Measurements from ENCODE around the gene ZNF516. TPM values are rescaled to one million over a fixed set of nuclear protein-coding genes. Genes with fewer than 3 reads are reported as not detected.
A peak's percentile ranks its signal among the peaks of the same experiment; 100 is the strongest.
"Not testable (repeated sequence)": the region's sequence is repeated elsewhere in the genome, so short reads cannot be mapped to it uniquely, and the experiment has no call there.

Gene ZNF516
- 19.4 and 21.7 TPM in 2 replicates for total RNA-seq

GRCh38 chr18:76495006-76495370 is at the start of gene ZNF516:
Gene ZNF516, minus strand, starts transcription at chr18:76495242. Its CDS starts 52,188 bp downstream, at chr18:76443054.
- ChIA-PET CTCF (no interaction called here), POLR2A (interaction anchor here (1.1 kb wide), 1 partner anchor 87 kb away, joined by 3 read pairs; no protein-coding TSS in a partner anchor)
- Mint-ChIP-seq H3K4me1 (peaks cover 50% of the 10 kb centered on the region), H3K27me3 (peaks cover 13% of the 10 kb centered on the region), H3K4me3 (peak within 1 kb of the TSS; percentile 91), H3K9me3 (peaks cover 4% of the 10 kb centered on the region), H3K36me3 (ENCODE audit: low read depth) (peaks cover 17% of the 10 kb centered on the region), H3K27ac (peak within 1 kb of the TSS; percentile 88)
- TF ChIP-seq CTCF (IDR thresholded peaks at IDR 0.05): no peak
- DNase-seq (peak; percentile 32), ATAC-seq (ENCODE audit: low read depth) (no peak)
- intact Hi-C loops (cut with micrococcal nuclease): no loop called here

DNA sequence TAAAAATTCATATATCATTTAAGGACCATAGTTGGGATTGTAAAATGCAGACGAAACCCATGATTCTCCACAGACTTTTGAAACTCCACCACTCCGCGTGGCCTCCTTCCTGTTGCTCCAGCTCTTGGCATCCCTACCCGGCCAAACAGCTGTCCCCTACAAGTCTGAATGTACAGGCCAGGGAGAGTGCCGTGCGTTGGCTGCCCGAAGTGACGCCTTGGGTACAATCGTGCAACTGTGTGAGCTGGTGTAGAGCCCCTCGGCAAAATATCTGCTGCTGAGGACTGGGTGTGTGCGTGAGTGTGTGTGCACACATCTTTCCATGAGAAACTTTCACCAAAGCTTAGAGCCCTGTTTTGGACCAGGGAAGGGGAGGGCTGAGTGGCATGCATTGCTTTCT is 43.8 kb upstream of the ZNF516 start:
- CTCF ChIA-PET: no interaction called here
- intact Hi-C loops (cut with micrococcal nuclease): no loop called here
- Mint-ChIP-seq H3K27ac (no peak overlapping the region), H3K4me1 (no peaks in the 10 kb centered on the region), H3K27me3 (peaks cover 20% of the 10 kb centered on the region), H3K4me3 (no peak overlapping the region), H3K36me3 (ENCODE audit: low read depth) (no peaks in the 10 kb centered on the region), H3K9me3 (no peaks in the 10 kb centered on the region)
- DNase-seq (no peak), ATAC-seq (ENCODE audit: low read depth) (no peak)
- TF ChIP-seq CTCF (IDR thresholded peaks at IDR 0.05): no peak
- POLR2A ChIA-PET: no interaction called here

DNA sequence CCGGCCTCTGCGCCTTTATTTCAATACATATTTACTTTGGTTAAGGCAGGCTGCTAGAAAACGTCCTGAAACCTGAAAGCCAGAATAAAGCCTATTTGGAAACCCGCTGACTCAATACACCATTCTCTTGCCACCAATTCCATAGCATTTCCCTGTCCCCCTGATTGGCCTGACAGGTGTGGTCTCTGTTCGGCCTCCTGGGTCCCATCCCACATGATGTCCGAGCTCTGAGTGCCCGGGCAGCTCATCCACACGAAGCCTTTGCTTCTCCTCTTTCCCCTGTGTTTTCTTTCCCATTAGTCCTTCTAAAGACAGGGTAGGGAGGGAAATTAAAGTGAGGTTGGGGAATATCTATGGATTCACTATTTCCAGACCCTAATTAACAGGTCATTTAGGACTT is 42.6 kb upstream of the ZNF516 start:
- Mint-ChIP-seq H3K9me3 (no peaks in the 10 kb centered on the region), H3K4me1 (no peaks in the 10 kb centered on the region), H3K4me3 (no peak overlapping the region), H3K27ac (no peak overlapping the region), H3K36me3 (ENCODE audit: low read depth) (no peaks in the 10 kb centered on the region), H3K27me3 (peaks cover 16% of the 10 kb centered on the region)
- no peak for DNase-seq
- intact Hi-C loops (cut with micrococcal nuclease): no loop called here
- no peak for ATAC-seq (ENCODE audit: low read depth)
- TF ChIP-seq CTCF (IDR thresholded peaks at IDR 0.05): no peak
- ChIA-PET POLR2A (no interaction called here), CTCF (no interaction called here)

DNA sequence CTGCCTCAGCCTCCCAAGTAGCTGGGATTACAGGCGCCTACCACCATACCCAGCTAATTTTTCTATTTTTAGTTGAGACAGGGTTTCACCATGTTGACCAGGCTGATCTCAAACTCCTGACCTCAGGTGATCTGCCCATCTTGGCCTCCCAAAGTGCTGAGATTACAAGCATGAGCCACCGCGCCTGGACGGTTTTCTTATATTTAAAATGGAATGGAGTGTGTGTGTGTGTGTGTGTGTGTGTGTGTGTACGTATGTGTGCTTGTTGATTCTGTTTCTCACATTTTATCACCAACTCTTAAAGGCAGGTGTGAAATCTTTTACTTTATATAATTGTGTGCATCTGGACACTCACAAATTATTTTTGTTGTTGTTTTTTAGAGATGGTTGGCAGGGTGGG is 41.6 kb upstream of the ZNF516 start:
- peaks cover 16% of the 10 kb centered on the region for H3K27me3 Mint-ChIP-seq
- H3K9me3 Mint-ChIP-seq; H3K4me1 Mint-ChIP-seq; H3K36me3 Mint-ChIP-seq (ENCODE audit: low read depth); H3K27ac Mint-ChIP-seq; ATAC-seq (ENCODE audit: low read depth); H3K4me3 Mint-ChIP-seq; CTCF ChIA-PET; intact Hi-C loops (cut with micrococcal nuclease); POLR2A ChIA-PET; DNase-seq: not testable (repeated sequence)

DNA sequence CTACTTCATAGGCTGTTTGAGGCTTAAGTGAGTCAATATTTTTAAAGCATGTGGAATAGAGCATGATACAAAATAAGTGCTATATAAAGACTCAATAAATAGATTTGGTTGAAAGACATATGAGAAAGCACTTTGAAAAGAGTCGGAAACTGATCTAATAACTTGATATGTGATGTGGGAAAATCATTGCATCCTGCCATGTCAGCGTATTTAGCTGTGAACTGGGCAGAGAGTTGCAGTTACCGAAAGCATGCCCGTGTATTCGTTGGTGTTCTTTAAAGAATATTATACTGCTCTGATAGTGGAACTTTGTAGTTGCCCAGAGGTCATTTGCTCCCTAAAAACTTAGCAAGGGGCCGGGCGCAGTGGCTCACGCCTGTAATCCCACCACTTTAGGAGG is 37.8 kb upstream of the ZNF516 start:
- ChIA-PET POLR2A (interaction anchor here (0.6 kb wide), 1 partner anchor 59 kb away, joined by 3 read pairs; no protein-coding TSS in a partner anchor), CTCF (no interaction called here)
- ATAC-seq (ENCODE audit: low read depth): no peak
- peaks cover 7% of the 10 kb centered on the region for H3K27me3 Mint-ChIP-seq
- no peaks in the 10 kb centered on the region for H3K9me3 Mint-ChIP-seq
- no peak overlapping the region for H3K27ac Mint-ChIP-seq
- peaks cover 6% of the 10 kb centered on the region for H3K4me1 Mint-ChIP-seq
- no peak overlapping the region for H3K4me3 Mint-ChIP-seq
- no peaks in the 10 kb centered on the region for H3K36me3 Mint-ChIP-seq (ENCODE audit: low read depth)
- intact Hi-C loops (cut with micrococcal nuclease): no loop called here
- DNase-seq: no peak
- TF ChIP-seq CTCF (IDR thresholded peaks at IDR 0.05): no peak

- CTCF ChIA-PET: no interaction called here
- Mint-ChIP-seq H3K4me3 (no peak overlapping the region), H3K27me3 (peaks cover 19% of the 10 kb centered on the region), H3K9me3 (no peaks in the 10 kb centered on the region), H3K4me1 (peaks cover 6% of the 10 kb centered on the region), H3K36me3 (ENCODE audit: low read depth) (no peaks in the 10 kb centered on the region), H3K27ac (no peak overlapping the region)
- intact Hi-C loops (cut with micrococcal nuclease): no loop called here
- TF ChIP-seq CTCF (IDR thresholded peaks at IDR 0.05): no peak
- DNase-seq: no peak
- POLR2A ChIA-PET: no interaction called here
- ATAC-seq (ENCODE audit: low read depth): peak; percentile 31
Measured at GRCh38 chr18:76530846-76531245, 35.8 kb upstream of the ZNF516 start.

Data from activated B cell treated with CpG ODN at 0.5 μM for 24 hours (primary cell).